Measurements from ENCODE around the gene MAP1B. TPM values are rescaled to one million over a fixed set of nuclear protein-coding genes. Genes with fewer than 3 reads are reported as not detected.

Gene MAP1B
- total RNA-seq, 1 experiment from 2014 or later = 34.6 TPM

DNA sequence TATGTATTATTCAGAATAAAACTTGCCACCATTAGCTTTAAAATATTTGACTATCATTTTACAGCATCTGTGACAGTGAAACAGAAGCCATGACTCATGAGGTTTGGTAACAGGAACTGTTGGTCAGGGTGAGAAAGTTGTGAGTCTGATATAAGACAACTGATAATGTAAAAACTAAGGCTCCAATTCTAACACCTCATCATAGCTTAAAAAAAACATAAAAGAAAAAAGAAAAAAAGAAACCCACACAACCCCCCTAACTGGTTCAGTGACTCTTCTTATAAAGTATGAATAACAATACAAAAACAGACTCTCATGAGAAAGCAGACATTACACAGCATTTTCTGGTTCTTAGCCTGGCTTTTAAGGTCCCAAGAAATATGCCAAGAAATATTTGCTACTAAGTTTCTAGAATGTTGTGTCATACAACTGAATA is 127.0 kb downstream of the MAP1B start:
- no peaks in the 10 kb centered on the region for H3K9me3 Mint-ChIP-seq (ENCODE audit: low read depth, unreplicated experiment)
- no peak overlapping the region for H3K4me3 Mint-ChIP-seq (ENCODE audit: low read depth, unreplicated experiment)
- H3K27me3 Mint-ChIP-seq (ENCODE audit: unreplicated experiment) = no peaks in the 10 kb centered on the region
- H3K27ac Mint-ChIP-seq (ENCODE audit: unreplicated experiment) = peak overlapping the region; percentile 54
- CTCF ChIA-PET = interaction anchor here (0.9 kb wide), 1 partner anchor 15 kb away, joined by 3 read pairs; no protein-coding TSS in a partner anchor
- TF ChIP-seq, protein P1, sequence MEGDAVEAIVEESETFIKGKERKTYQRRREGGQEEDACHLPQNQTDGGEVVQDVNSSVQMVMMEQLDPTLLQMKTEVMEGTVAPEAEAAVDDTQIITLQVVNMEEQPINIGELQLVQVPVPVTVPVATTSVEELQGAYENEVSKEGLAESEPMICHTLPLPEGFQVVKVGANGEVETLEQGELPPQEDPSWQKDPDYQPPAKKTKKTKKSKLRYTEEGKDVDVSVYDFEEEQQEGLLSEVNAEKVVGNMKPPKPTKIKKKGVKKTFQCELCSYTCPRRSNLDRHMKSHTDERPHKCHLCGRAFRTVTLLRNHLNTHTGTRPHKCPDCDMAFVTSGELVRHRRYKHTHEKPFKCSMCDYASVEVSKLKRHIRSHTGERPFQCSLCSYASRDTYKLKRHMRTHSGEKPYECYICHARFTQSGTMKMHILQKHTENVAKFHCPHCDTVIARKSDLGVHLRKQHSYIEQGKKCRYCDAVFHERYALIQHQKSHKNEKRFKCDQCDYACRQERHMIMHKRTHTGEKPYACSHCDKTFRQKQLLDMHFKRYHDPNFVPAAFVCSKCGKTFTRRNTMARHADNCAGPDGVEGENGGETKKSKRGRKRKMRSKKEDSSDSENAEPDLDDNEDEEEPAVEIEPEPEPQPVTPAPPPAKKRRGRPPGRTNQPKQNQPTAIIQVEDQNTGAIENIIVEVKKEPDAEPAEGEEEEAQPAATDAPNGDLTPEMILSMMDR (IDR thresholded peaks at IDR 0.05; ENCODE audit: unreplicated experiment) = no peak
- no peak for DNase-seq
- H3K4me1 Mint-ChIP-seq (ENCODE audit: low read depth, unreplicated experiment) = no peaks in the 10 kb centered on the region
- no peaks in the 10 kb centered on the region for H3K36me3 Mint-ChIP-seq (ENCODE audit: insufficient read depth, unreplicated experiment)
- intact Hi-C loops (cut with micrococcal nuclease; ENCODE audit: unreplicated experiment) = no loop called here
- BruUV-seq (replicated peaks) = no TSS peak

DNA sequence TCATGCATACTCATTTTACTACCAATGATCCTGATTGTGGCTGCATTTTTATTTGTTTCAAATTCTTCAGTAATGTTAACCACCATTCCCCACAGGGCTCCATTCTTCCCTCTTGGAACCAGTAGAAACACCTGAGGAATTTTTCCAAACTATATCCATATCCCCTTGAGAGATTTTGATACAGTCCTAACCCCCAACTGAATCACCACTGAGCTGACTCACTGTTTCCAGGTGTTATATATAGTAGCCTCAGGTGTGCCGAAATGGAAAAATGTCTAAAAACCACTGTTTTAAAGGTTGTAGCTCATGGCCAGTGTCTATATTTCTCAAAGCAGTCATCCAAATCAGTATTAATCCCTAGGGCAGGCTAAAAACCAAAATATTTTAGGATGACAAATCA is 127.6 kb downstream of the MAP1B start:
- TF ChIP-seq, protein P1 (IDR thresholded peaks at IDR 0.05; ENCODE audit: unreplicated experiment) = no peak
- Mint-ChIP-seq H3K9me3 (ENCODE audit: low read depth, unreplicated experiment) (no peaks in the 10 kb centered on the region), H3K27ac (ENCODE audit: unreplicated experiment) (no peak overlapping the region), H3K4me1 (ENCODE audit: low read depth, unreplicated experiment) (no peaks in the 10 kb centered on the region), H3K27me3 (ENCODE audit: unreplicated experiment) (no peaks in the 10 kb centered on the region), H3K36me3 (ENCODE audit: insufficient read depth, unreplicated experiment) (no peaks in the 10 kb centered on the region), H3K4me3 (ENCODE audit: low read depth, unreplicated experiment) (no peak overlapping the region)
- CTCF ChIA-PET = interaction anchor here (0.9 kb wide), 1 partner anchor 14 kb away, joined by 3 read pairs; no protein-coding TSS in a partner anchor
- no peak for DNase-seq
- BruUV-seq (replicated peaks) = no TSS peak
- intact Hi-C loops (cut with micrococcal nuclease; ENCODE audit: unreplicated experiment) = no loop called here

DNA sequence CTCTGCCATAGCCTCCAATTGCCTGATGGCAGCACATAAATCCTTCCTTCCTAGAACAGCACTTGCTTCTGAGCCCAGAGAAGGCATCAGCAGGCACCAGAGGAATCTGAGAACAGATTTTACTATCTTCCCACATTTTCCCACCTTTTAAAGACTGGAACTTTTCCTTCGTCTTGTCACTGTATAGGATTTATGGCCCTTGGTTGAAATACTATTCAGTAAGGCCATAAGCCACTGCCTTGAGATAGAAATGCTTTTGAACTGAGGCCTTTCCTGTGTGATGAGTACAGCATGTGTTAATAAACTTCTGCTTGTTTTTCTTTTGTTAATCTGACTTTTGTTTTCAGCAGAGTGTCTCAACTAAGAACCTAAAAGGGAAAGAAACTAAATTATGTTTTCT is 128.4 kb downstream of the MAP1B start:
- CTCF ChIA-PET = interaction anchor here (0.6 kb wide), 1 partner anchor 12 kb away, joined by 8 read pairs; no protein-coding TSS in a partner anchor
- Mint-ChIP-seq H3K27me3 (ENCODE audit: unreplicated experiment) (no peaks in the 10 kb centered on the region), H3K27ac (ENCODE audit: unreplicated experiment) (no peak overlapping the region), H3K9me3 (ENCODE audit: low read depth, unreplicated experiment) (no peaks in the 10 kb centered on the region), H3K4me1 (ENCODE audit: low read depth, unreplicated experiment) (no peaks in the 10 kb centered on the region), H3K4me3 (ENCODE audit: low read depth, unreplicated experiment) (no peak overlapping the region), H3K36me3 (ENCODE audit: insufficient read depth, unreplicated experiment) (no peaks in the 10 kb centered on the region)
- DNase-seq = no peak
- no TSS peak for BruUV-seq (replicated peaks)
- intact Hi-C loops (cut with micrococcal nuclease; ENCODE audit: unreplicated experiment) = no loop called here
- TF ChIP-seq, protein P1 (IDR thresholded peaks at IDR 0.05; ENCODE audit: unreplicated experiment) = no peak

DNA sequence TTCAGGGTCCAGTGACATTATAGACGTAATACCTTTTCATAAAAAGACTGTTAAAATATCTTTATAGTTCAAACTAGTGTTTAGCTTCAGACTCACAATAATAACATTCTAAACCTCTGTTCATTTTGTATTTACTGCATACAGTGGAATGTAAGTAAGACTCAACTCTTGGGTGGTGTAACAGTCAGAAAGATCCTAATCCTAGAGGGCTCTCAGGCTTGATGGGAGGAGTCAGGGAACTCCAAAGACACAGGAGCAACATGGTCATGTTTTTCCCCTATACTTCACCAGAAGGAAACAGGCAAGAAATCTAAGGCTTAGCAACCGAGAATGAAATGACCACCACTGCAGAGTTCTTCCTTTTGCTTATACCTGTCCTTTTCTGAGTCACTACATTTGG is 130.1 kb downstream of the MAP1B start:
- no TSS peak for BruUV-seq (replicated peaks)
- H3K4me3 Mint-ChIP-seq (ENCODE audit: low read depth, unreplicated experiment) = no peak overlapping the region
- no peak for DNase-seq
- H3K27ac Mint-ChIP-seq (ENCODE audit: unreplicated experiment) = no peak overlapping the region
- TF ChIP-seq, protein P1 (IDR thresholded peaks at IDR 0.05; ENCODE audit: unreplicated experiment) = no peak
- H3K27me3 Mint-ChIP-seq (ENCODE audit: unreplicated experiment) = no peaks in the 10 kb centered on the region
- H3K36me3 Mint-ChIP-seq (ENCODE audit: insufficient read depth, unreplicated experiment) = no peaks in the 10 kb centered on the region
- CTCF ChIA-PET = interaction anchor here (0.6 kb wide), 2 partner anchors 11 to 1098 kb away, joined by 3 to 4 read pairs; no protein-coding TSS in a partner anchor
- intact Hi-C loops (cut with micrococcal nuclease; ENCODE audit: unreplicated experiment) = no loop called here
- H3K9me3 Mint-ChIP-seq (ENCODE audit: low read depth, unreplicated experiment) = no peaks in the 10 kb centered on the region
- peaks cover 10% of the 10 kb centered on the region for H3K4me1 Mint-ChIP-seq (ENCODE audit: low read depth, unreplicated experiment)

All from Calu3 (cell line).